Prostate gland (tissue), 2 donors: ENCODE results near the gene TMEM255A. TPM values are rescaled to one million over a fixed set of nuclear protein-coding genes. Genes with fewer than 3 reads are reported as not detected.

Experiments used
- DNase-seq: peaks from one replicate; pipeline ENCODE4 v3.0.0-alpha.2; 2019; ENCODE audit warnings: low spot score
- H3K27ac ChIP-seq, 2 donors: fragments of 200-600 bp; sonication (generic); 2 replicates each; pipeline ENCODE4 v1.5.1; 2017 to 2019
- H3K27me3 ChIP-seq: fragments of 200-600 bp; sonication (generic); replicated peaks from 2 replicates; pipeline ENCODE4 v1.5.1; 2019; ENCODE audit not compliant: insufficient read depth
- H3K36me3 ChIP-seq, 2 donors: fragments of 200-600 bp; sonication (generic); 1 replicate in 1 of 2; 2 replicates in 1 of 2; pipeline versions ENCODE4 v1.5.1 to v1.8.1; 2017 to 2019
- H3K4me1 ChIP-seq: fragments of 200-600 bp; sonication (generic); replicated peaks from 2 replicates; pipeline ENCODE4 v1.5.1; 2019
- H3K4me3 ChIP-seq, 2 donors: fragments of 200-600 bp; sonication (generic); 2 replicates each; pipeline ENCODE4 v1.5.1; 2017 to 2019
- H3K9me3 ChIP-seq: fragments of 200-600 bp; sonication (generic); 2 replicates; pipeline ENCODE4 v1.5.1; 2017
- CTCF ChIP-seq, 4 experiments: fragments of 200-600 bp in 2 of 4; fragments of 450-650 bp in 2 of 4; sonication (generic) in 2 of 4; IDR thresholded peaks; 1 replicate in 3 of 4; 2 replicates in 1 of 4; pipeline ENCODE4 v1.5.1; 2016 to 2019; ENCODE audit warnings: antibody characterized with exemption in 4 of 4, mild to moderate bottlenecking in 2 of 4, moderate library complexity in 2 of 4
- POLR2A ChIP-seq: fragments of 450-650 bp; IDR thresholded peaks from one replicate; pipeline ENCODE4 v1.6.1; 2016; ENCODE audit warnings: antibody characterized with exemption, mild to moderate bottlenecking
- POLR2AphosphoS5 ChIP-seq: sonication (generic); formaldehyde crosslinking; IDR thresholded peaks from one replicate; pipeline ENCODE4 v1.6.1; 2017; ENCODE audit warnings: antibody characterized with exemption
- whole genome bisulfite sequencing: methylation state at CpG from one replicate; pipeline ENCODE4 v1.1.5; 2018; 5-methylcytosine and 5-hydroxymethylcytosine counted together
- intact Hi-C: fragments of 100-400 bp; cut with DNase I; formaldehyde crosslinking; loops from one replicate; pipeline ENCODE4 v1.14.2; 2022
- total RNA-seq, 2 donors: library from RNA; depleted of rRNA; stranded (reverse); fragments of >200 nt; gene quantifications; one replicate each; pipeline ENCODE4 v1.1.0, GENCODE V29; 2016

Gene TMEM255A
- total RNA-seq, 2 donors from 2014 or later = 0.18 to 0.62 TPM

GRCh38 chrX:120236687-120237479 is 74.4 kb downstream of the TMEM255A start:
- no peaks in the 10 kb centered on the region for H3K27me3 ChIP-seq
- no peaks in the 10 kb centered on the region for H3K4me1 ChIP-seq
- no peak for DNase-seq
- H3K9me3 ChIP-seq = no peaks in the 10 kb centered on the region
- H3K4me3 ChIP-seq = no peak overlapping the region
- TF ChIP-seq POLR2AphosphoS5 (no peak), POLR2A (no peak), CTCF (IDR thresholded peaks at IDR 0.05) (no peak)
- no peaks in the 10 kb centered on the region for H3K36me3 ChIP-seq
- intact Hi-C loops = no loop called here
- H3K27ac ChIP-seq = no peak overlapping the region
- WGBS = 90% methylated on average over 3 of the region's 3 CpGs

- Histone ChIP-seq H3K36me3 (no peaks in the 10 kb centered on the region), H3K4me3 (no peak overlapping the region), H3K4me1 (no peaks in the 10 kb centered on the region), H3K9me3 (no peaks in the 10 kb centered on the region), H3K27ac (no peak overlapping the region), H3K27me3 (no peaks in the 10 kb centered on the region)
- DNase-seq = no peak
- TF ChIP-seq CTCF (IDR thresholded peaks at IDR 0.05) (no peak), POLR2A (no peak), POLR2AphosphoS5 (no peak)
- WGBS = 83% methylated on average over 6 of the region's 6 CpGs
- intact Hi-C loops = no loop called here
Observed at GRCh38 chrX:120235284-120235683, 76.0 kb downstream of the TMEM255A start.

GRCh38 chrX:120228187-120228908 is 82.9 kb downstream of the TMEM255A start:
- no peak for TF ChIP-seq CTCF (IDR thresholded peaks at IDR 0.05)
- TF ChIP-seq POLR2AphosphoS5 = no peak
- no peak for TF ChIP-seq POLR2A
- Histone ChIP-seq H3K4me1 (no peaks in the 10 kb centered on the region), H3K27me3 (no peaks in the 10 kb centered on the region), H3K4me3 (no peak overlapping the region), H3K9me3 (no peaks in the 10 kb centered on the region), H3K36me3 (no peaks in the 10 kb centered on the region), H3K27ac (no peak overlapping the region)
- DNase-seq = no peak
- intact Hi-C loops = no loop called here
- WGBS = 77% methylated on average over 9 of the region's 9 CpGs

GRCh38 chrX:120224388-120224787 is 86.9 kb downstream of the TMEM255A start:
- no peaks in the 10 kb centered on the region for H3K9me3 ChIP-seq
- H3K4me1 ChIP-seq = no peaks in the 10 kb centered on the region
- no peaks in the 10 kb centered on the region for H3K27me3 ChIP-seq
- 97% methylated on average over 4 of the region's 4 CpGs for WGBS
- no peaks in the 10 kb centered on the region for H3K36me3 ChIP-seq
- no peak for TF ChIP-seq POLR2AphosphoS5
- no peak for TF ChIP-seq CTCF (IDR thresholded peaks at IDR 0.05)
- no peak for TF ChIP-seq POLR2A
- H3K4me3 ChIP-seq = no peak overlapping the region
- DNase-seq = no peak
- no peak overlapping the region for H3K27ac ChIP-seq
- intact Hi-C loops = no loop called here
